A375 (cell line): ENCODE measurements around the gene XPC. TPM values are rescaled to one million over a fixed set of nuclear protein-coding genes. Genes with fewer than 3 reads are reported as not detected.

Source experiments
- total RNA-seq: library from RNA; depleted of rRNA; stranded (reverse); fragments of >200 nt; shearing (Covaris generic); gene quantifications from 2 replicates; pipeline ENCODE4 v1.2.3, GENCODE V29; 2014; rRNA removed

Gene XPC
- total RNA-seq: 37.6 and 38.8 TPM in 2 replicates

DNA sequence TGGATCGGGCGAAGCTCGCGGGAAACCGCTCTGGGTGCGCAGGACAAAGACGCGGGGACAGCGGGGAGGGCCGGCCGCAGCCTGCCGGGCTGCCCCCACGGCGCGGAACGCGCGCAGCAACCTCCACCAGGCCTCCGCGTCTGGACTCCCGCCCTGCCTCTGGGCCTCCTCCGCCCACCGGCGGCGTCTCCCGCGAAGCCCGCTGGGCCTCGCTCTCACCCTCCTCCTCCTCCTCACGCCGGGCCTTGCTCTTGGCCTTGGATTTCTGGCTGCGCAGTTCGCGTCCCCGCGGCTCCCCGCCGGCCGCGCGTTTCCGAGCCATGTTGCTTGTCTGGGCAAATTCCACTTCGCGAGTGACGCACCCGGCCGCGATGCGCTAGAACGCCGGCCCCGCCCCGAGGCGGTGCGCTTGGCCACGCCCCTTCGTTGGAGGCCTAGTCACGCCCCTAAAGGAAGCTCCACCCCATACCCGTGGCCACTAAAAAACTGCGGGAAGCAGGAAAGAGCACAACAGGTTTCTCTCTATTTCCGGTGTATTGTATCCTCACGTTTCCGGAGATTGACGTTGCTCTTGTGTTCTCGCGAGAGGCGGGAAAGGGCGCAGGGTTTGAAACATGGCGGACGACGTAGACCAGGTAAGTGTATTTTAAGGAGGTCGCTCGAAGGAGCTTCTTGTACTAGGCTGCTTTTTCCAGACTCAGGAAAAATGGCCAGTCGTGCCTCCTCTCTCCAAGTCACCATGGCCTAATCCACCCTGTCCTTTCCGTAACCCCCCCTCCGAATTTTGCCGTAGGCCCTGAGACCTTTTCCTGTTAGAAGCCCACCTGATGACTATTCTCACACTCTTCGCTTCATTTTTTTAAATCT lies at the start of gene XPC, which contains the start of gene LSM3:
XPC (minus strand) TSS at position 355 of the 867 bp plus-strand sequence; CDS start at position 322, 33 bp downstream.
LSM3 (plus strand) TSS at position 571 of the 867 bp plus-strand sequence; CDS start at position 615, 44 bp downstream.

DNA sequence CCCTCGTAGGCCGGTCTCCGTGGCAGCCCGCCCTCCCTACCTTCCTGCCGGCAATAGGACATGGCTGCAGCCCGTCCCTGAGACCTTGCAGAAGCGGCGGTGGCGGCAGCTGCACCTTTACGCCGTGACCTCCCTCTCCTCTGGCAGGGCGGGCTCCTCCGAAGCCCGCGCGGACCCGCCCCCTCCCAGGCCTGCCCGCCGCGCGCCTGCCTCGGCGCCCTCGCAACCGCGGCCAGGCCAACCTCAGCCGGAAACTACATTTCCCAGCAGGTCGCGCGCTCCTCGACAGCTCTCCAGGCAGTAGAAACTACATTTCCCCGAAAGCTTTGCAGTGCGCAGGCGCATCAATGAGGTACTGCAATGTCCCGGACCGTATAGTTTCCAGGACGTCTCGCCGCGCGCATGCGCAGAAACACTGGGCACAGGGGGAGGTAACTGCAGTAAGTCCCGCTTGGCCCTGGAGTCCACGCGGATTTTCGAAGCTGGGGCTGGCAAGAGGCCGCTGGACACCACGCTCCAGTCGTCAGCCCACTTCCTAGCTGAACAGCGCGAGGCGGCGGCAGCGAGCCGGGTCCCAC lies 53.7 kb downstream of the XPC start, which contains the start of the genes CHCHD4 and TMEM43:
CHCHD4 (minus strand) TSS at position 256 of the 578 bp plus-strand sequence; CDS start at position 62, 194 bp downstream.
TMEM43 (plus strand) TSS at position 438 of the 578 bp plus-strand sequence. CDS start 142 bp downstream, outside the sequence.

Other genes starting within 250 kb of the XPC start
- 38.3 and 39.1 TPM in 2 replicates for gene CHCHD4, start 53.7 kb downstream of the XPC start, total RNA-seq
- gene TMEM43, start 53.5 kb downstream of the XPC start, total RNA-seq: 81.3 and 86.6 TPM in 2 replicates
- 13.1 and 14.7 TPM in 2 replicates for gene LSM3, start 216 bp upstream of the XPC start, total RNA-seq
- gene SLC6A6, start 224.0 kb upstream of the XPC start, total RNA-seq: 16.4 and 19.5 TPM in 2 replicates